Activated CD4-positive, alpha-beta memory T cell treated with anti-CD3 and anti-CD28 coated beads, Interleukin-2, amount 10 ng/mL, durations not matched to agents 7 days and 5 days (primary cell): ENCODE data around the gene SPOCD1. TPM values are rescaled to one million over a fixed set of nuclear protein-coding genes. Genes with fewer than 3 reads are reported as not detected.

Experiments
- CTCF ChIA-PET: fragments of 350-600 bp; sonication (Branson Sonifier 250); formaldehyde crosslinking; loops from one replicate; lab custom pipeline; 2021; ENCODE audit warnings: antibody characterized with exemption, inconsistent platforms; lab: Charles Lee
- POLR2A ChIA-PET: fragments of 350-600 bp; sonication (Branson Sonifier 250); formaldehyde crosslinking; loops from one replicate; lab custom pipeline; 2021; ENCODE audit warnings: antibody characterized with exemption; lab: Charles Lee
- DNase-seq: peaks from one replicate; pipeline ENCODE4 v3.0.0-alpha.2; 2020
- H3K27ac Mint-ChIP-seq: one replicate; pipeline ENCODE4 v1.8.0; 2021; ENCODE audit warnings: mild to moderate bottlenecking, mixed read lengths
- H3K27me3 Mint-ChIP-seq: one replicate; pipeline ENCODE4 v1.8.0; 2021; ENCODE audit warnings: mixed read lengths
- H3K36me3 Mint-ChIP-seq: one replicate; pipeline ENCODE4 v1.8.0; 2021; ENCODE audit warnings: low read depth, mixed read lengths
- H3K4me1 Mint-ChIP-seq: one replicate; pipeline ENCODE4 v1.8.0; 2021; ENCODE audit warnings: mixed read lengths
- H3K4me3 Mint-ChIP-seq: one replicate; pipeline ENCODE4 v1.8.0; 2021; ENCODE audit warnings: mild to moderate bottlenecking, mixed read lengths
- H3K9me3 Mint-ChIP-seq: one replicate; pipeline ENCODE4 v1.8.0; 2021; ENCODE audit warnings: mixed read lengths
- total RNA-seq, 2 experiments: library from RNA; stranded (reverse); gene quantifications; one replicate each; pipeline ENCODE4 v1.2.3, GENCODE V29; 2021

SPOCD1 gene
- total RNA-seq, 2 experiments from 2014 or later = 0.08 to 0.15 TPM

DNA sequence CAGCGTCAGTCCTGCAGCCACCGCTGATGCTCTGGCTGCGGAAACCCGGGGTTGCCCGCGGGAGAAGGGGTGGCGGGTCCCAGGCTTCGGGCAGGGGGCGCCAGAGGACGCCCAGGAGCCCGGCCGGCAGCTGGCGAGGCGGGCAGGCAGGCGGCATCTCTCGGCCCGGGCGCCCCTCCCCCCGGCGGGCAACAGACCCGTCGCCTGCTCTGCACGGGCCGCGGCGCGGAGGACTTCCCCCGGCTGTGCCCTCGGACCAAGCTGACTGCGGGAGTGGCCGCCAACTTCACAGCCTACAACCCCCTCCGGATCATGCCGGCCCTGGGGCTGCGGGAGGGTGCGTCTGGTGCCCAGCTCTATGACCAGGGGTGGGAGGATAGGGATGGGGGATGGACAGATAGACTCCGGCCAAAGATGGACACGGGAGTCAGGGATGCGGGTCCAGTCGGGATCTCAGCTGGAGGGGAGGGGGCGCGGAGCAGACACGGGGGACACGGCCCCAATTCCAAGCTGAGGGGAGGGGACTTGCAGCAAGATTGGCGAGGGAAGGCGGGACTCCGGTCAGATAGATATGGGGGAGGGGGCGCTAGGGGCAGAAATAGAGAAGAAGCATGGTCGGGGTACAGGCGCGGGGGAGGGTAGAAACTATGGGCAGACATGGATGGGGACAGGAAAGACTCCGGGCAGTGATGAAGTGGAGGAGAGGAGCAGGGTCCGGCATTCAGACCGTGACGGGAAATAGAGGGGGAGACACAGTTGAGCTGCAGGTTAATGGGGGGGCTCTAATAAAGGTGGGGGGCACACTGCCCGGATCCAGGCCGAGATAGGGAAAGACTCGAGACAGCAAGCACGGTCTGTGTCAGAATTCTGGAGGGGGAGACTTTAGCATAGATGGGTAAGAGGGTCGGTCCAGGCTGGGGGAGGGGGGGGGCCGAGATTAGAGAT, 52.8 kb downstream of the SPOCD1 start:
- no peaks in the 10 kb centered on the region for H3K9me3 Mint-ChIP-seq
- H3K27me3 Mint-ChIP-seq = peaks cover 60% of the 10 kb centered on the region
- peaks cover 29% of the 10 kb centered on the region for H3K4me1 Mint-ChIP-seq
- ChIA-PET POLR2A (interaction anchor here (1.2 to 2.4 kb wide), 3 partner anchors 9 to 118 kb away, joined by 3 to 6 read pairs (median 4); partner anchors contain the start of gene PEF1), CTCF (interaction anchor here (0.6 to 4.4 kb wide), 8 partner anchors 12 to 355 kb away, joined by 3 to 28 read pairs (median 6); no protein-coding TSS in a partner anchor)
- H3K4me3 Mint-ChIP-seq = peak overlapping the region; percentile 59
- no peaks in the 10 kb centered on the region for H3K36me3 Mint-ChIP-seq
- peak; percentile 67 for DNase-seq
- H3K27ac Mint-ChIP-seq = no peak overlapping the region

DNA sequence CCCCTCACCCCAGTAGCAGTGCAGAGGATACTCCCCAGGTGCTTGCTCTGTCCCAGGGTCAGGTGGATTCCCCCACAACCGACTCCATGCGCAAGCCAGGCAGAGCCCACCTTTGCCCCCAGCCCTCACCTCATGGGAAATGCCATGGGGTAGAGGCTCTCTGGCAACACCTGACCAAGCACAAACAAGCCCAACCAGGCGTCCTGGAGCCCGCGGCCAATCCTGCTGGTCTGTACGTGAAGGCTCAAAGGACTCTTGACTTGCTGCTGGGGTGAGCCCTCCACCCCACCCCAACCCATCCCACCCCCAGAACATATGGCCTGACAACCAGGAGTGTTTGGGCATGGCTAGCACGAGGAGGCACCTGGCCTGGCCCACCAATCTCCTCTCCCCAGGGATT, 53.5 kb downstream of the SPOCD1 start:
- Mint-ChIP-seq H3K36me3 (no peaks in the 10 kb centered on the region), H3K4me1 (peaks cover 29% of the 10 kb centered on the region), H3K27ac (no peak overlapping the region), H3K27me3 (peaks cover 56% of the 10 kb centered on the region), H3K9me3 (no peaks in the 10 kb centered on the region), H3K4me3 (no peak overlapping the region)
- DNase-seq = no peak
- ChIA-PET CTCF (interaction anchor here (0.8 to 4.4 kb wide), 5 partner anchors 11 to 202 kb away, joined by 3 to 28 read pairs (median 5); no protein-coding TSS in a partner anchor), POLR2A (interaction anchor here (1.2 to 2.4 kb wide), 3 partner anchors 9 to 117 kb away, joined by 3 to 6 read pairs (median 4); partner anchors contain the start of gene PEF1)

DNA sequence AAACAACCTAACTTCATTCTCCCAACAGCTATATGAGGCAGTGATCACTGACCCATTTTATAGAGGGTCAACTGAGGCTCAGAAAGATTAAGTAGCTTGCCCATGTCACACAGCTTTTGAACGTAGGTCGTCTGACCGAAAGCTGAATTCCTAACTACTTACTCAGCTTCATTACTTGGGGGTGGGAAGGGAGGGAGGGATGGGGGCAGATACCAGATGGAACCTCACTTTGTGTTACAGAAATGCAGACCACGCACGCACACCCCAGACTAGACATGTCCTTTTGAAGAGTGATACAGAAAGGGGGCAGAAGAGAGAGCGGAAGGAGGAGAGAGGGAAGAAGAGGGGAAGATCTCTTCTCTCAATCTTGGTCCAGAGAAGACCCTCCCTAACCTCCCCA, 53.9 kb downstream of the SPOCD1 start:
- ChIA-PET POLR2A (no interaction called here), CTCF (interaction anchor here (1.9 to 4.4 kb wide), 3 partner anchors 11 to 27 kb away, joined by 5 to 28 read pairs (median 8); no protein-coding TSS in a partner anchor)
- H3K27me3 Mint-ChIP-seq = peaks cover 56% of the 10 kb centered on the region
- no peaks in the 10 kb centered on the region for H3K36me3 Mint-ChIP-seq
- H3K9me3 Mint-ChIP-seq = no peaks in the 10 kb centered on the region
- DNase-seq = no peak
- H3K27ac Mint-ChIP-seq = no peak overlapping the region
- H3K4me3 Mint-ChIP-seq = no peak overlapping the region
- peaks cover 29% of the 10 kb centered on the region for H3K4me1 Mint-ChIP-seq

DNA sequence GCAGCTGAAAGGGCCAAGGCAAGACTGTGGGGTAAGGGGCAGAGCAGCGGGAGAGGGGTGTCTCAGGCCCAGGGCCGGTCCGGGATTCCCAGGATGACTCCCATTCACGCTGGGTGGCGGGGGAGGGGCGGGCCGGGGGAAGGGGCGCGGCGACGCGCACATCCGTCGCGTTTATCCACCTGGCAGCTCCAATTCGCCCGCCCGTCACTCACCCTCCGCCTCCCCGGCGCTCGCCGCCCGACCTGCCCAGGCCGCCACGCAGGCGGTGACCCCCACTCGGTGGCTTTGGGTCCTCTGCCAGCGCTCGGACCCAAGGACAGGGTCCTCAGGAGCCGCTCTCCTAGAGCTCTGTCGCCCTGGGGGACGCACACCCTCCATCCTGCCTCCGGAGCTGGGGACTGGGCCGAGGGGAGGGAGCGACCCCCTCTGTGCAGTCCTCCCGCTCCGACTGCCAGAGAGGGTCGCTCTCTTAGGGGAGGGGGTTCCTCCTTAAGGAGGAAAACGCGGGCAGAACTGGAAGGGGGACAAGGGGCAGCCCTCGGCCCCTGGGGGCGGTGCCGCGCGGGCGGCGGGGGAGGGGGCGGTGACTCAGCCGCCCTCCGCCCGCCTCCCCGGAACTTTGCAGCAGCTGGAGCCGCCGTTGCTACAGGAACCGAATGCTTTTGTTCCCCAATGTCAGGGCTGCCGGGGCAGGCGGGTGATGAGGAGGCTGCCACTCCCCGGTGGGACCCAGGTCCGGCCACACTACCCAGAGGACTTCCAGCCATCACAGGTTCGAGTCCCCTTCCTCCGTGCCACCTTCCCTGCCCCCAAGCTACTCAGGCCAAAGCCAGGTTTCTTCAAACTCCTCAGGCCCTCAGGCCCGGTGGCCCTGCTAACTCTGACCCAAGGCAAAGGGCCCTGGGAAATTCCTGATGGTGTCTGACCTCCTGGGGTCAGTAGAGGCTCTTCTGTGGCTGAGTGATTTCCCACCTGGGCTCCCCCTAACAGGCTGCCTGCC, 55.1 kb downstream of the SPOCD1 start:
- Mint-ChIP-seq H3K4me1 (peaks cover 29% of the 10 kb centered on the region), H3K4me3 (no peak overlapping the region), H3K27me3 (peaks cover 49% of the 10 kb centered on the region), H3K9me3 (no peaks in the 10 kb centered on the region), H3K36me3 (no peaks in the 10 kb centered on the region), H3K27ac (no peak overlapping the region)
- CTCF ChIA-PET = interaction anchor here (1.9 to 4.4 kb wide), 3 partner anchors 10 to 28 kb away, joined by 5 to 28 read pairs (median 8); no protein-coding TSS in a partner anchor
- POLR2A ChIA-PET = interaction anchor here (1.0 to 2.6 kb wide), 4 partner anchors 10 to 312 kb away, joined by 3 to 11 read pairs (median 3); partner anchors contain the start of gene TMEM39B
- peak; percentile 64 for DNase-seq

DNA sequence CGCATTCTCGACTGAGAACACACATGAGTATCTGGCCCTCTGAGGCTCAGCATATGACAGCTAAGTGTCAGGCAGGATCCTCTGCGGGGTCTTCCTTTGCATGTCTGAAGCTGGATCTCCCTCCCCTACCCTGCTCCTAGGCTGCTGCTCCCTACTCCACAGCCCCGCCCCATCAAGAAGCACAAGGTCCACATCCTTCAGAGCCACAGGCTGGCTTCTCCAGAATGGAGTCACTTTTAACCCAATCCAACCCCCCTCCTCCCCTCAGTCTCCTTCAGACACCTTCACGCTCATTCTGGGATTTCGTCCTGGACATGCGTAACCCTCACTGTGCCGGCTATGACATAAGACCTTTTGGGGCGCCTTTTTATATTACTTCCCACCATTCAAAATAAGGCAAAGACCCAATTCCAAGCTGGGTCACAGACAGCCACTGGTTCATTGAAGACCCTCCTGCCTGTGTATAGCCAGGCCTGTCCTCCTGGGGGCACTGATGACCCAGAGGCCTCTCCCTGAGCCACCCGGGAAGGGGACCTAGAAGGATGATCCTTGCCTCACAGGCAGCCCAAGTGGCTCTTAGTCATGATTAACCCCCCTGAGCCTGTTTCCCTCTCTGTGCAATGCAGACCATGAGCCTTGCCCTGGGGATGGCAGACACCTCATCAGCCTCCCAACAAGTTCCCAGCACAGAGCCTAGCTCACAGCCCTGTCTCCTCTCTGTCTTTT, 56.4 kb downstream of the SPOCD1 start:
- Mint-ChIP-seq H3K27me3 (peaks cover 41% of the 10 kb centered on the region), H3K9me3 (no peaks in the 10 kb centered on the region), H3K36me3 (no peaks in the 10 kb centered on the region), H3K27ac (no peak overlapping the region), H3K4me3 (no peak overlapping the region), H3K4me1 (peaks cover 26% of the 10 kb centered on the region)
- POLR2A ChIA-PET = interaction anchor here (1.2 to 2.6 kb wide), 4 partner anchors 8 to 98 kb away, joined by 3 to 11 read pairs (median 4); no protein-coding TSS in a partner anchor
- CTCF ChIA-PET = interaction anchor here (0.7 kb wide), 1 partner anchor 205 kb away, joined by 3 read pairs; no protein-coding TSS in a partner anchor
- DNase-seq = no peak

DNA sequence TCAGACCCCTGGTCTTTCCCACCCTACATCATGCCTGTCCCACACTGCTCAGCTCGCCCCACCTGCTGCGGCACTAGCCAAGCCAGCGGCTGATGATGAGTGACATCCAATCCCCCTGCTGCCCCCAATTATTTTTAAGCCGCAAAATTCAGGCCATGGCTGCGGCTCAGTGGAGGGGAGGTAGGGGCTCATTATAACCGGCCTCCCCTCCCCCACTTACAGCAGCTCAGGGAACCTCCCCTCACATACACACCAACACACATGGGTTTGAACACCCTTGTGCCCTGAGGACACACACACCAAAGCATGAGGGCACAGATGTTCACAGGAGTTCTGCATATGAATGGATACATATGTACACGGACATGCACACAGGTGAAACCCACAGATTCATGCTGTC, 57.0 kb downstream of the SPOCD1 start:
- ChIA-PET CTCF (interaction anchor here (0.8 to 1.4 kb wide), 2 partner anchors 14 to 30 kb away, joined by 4 read pairs; no protein-coding TSS in a partner anchor), POLR2A (interaction anchor here (2.0 to 2.6 kb wide), 2 partner anchors 8 to 10 kb away, joined by 6 to 11 read pairs; no protein-coding TSS in a partner anchor)
- Mint-ChIP-seq H3K4me1 (peaks cover 25% of the 10 kb centered on the region), H3K27ac (no peak overlapping the region), H3K4me3 (no peak overlapping the region), H3K36me3 (no peaks in the 10 kb centered on the region), H3K9me3 (no peaks in the 10 kb centered on the region), H3K27me3 (peaks cover 40% of the 10 kb centered on the region)
- DNase-seq = no peak

DNA sequence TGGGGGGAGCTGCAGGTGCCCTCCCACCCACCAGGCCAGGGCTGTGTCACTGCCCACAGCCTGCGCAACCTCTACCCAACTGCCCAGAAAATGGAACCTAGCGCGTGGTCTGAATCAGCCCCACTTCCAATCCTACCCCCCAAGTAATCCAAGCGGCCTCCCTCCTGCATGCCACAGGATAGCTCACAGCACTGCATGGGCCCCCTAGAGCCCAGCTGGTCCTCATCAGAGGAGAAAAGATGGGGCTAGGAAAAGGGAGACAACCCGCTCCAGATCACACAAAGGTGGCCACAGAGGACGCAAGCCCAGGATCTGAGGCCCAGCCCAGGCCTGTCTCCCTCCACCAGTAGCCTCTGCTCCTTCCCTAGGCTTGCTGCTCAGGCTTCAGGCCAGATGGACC, 57.8 kb downstream of the SPOCD1 start:
- H3K4me1 Mint-ChIP-seq = peaks cover 19% of the 10 kb centered on the region
- H3K36me3 Mint-ChIP-seq = no peaks in the 10 kb centered on the region
- no peak overlapping the region for H3K27ac Mint-ChIP-seq
- ChIA-PET POLR2A (interaction anchor here (2.0 kb wide), 1 partner anchor 9 kb away, joined by 6 read pairs; no protein-coding TSS in a partner anchor), CTCF (interaction anchor here (0.8 to 1.6 kb wide), 3 partner anchors 9 to 31 kb away, joined by 4 read pairs; no protein-coding TSS in a partner anchor)
- no peaks in the 10 kb centered on the region for H3K9me3 Mint-ChIP-seq
- no peak for DNase-seq
- H3K27me3 Mint-ChIP-seq = peaks cover 34% of the 10 kb centered on the region
- no peak overlapping the region for H3K4me3 Mint-ChIP-seq

DNA sequence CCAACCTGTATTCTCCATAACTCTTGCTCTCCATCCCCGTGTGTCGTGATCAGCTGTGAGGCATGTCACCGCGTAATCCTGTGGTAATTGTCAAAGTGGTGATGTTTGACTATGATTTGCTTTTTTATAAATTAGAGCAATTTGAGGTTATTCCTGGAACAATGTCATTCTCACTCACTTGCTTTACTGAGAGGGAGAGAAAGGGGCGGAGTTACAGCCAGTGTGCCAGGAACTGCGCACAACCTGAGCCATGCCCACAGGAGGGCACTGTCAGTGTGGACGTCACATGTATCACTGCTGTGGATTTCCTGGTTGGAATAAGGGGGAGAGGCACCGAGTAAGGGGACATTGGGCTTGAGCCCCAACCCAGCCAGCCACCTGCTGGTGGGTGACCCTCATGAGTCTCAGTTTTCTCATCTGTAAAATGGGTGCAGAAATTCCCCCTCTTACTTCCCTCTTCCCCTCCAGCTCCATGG, 58.6 kb downstream of the SPOCD1 start:
- H3K36me3 Mint-ChIP-seq = no peaks in the 10 kb centered on the region
- H3K9me3 Mint-ChIP-seq = no peaks in the 10 kb centered on the region
- H3K27ac Mint-ChIP-seq = no peak overlapping the region
- peaks cover 20% of the 10 kb centered on the region for H3K4me1 Mint-ChIP-seq
- DNase-seq = no peak
- H3K27me3 Mint-ChIP-seq = peaks cover 29% of the 10 kb centered on the region
- no peak overlapping the region for H3K4me3 Mint-ChIP-seq
- CTCF ChIA-PET = interaction anchor here (1.4 to 1.6 kb wide), 2 partner anchors 8 to 12 kb away, joined by 4 read pairs; no protein-coding TSS in a partner anchor
- POLR2A ChIA-PET = no interaction called here

DNA sequence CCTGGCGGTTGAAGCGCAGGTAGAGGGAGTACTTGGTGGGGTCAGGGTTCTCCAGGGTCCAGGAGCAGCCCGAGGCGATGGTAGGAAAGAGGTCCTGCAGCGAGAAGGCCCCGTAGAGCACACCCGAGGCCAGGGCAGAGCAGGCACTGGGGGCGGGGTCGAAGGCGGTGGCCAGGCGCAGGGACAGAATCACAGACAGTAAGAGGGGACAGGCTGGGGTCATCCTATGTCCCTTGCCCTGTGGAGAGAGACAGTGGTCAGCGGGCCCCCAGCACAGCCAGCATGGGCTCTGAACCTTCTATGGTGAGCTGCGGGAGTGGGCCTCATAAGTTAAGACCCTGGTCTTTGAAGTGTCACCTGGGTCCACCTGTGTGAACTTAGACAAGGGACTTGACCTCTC, 59.2 kb downstream of the SPOCD1 start:
- Mint-ChIP-seq H3K27ac (no peak overlapping the region), H3K27me3 (peaks cover 26% of the 10 kb centered on the region), H3K4me3 (no peak overlapping the region), H3K4me1 (peaks cover 20% of the 10 kb centered on the region), H3K9me3 (no peaks in the 10 kb centered on the region), H3K36me3 (no peaks in the 10 kb centered on the region)
- DNase-seq = no peak
- ChIA-PET CTCF (interaction anchor here (1.6 kb wide), 1 partner anchor 7 kb away, joined by 4 read pairs; no protein-coding TSS in a partner anchor), POLR2A (no interaction called here)

DNA sequence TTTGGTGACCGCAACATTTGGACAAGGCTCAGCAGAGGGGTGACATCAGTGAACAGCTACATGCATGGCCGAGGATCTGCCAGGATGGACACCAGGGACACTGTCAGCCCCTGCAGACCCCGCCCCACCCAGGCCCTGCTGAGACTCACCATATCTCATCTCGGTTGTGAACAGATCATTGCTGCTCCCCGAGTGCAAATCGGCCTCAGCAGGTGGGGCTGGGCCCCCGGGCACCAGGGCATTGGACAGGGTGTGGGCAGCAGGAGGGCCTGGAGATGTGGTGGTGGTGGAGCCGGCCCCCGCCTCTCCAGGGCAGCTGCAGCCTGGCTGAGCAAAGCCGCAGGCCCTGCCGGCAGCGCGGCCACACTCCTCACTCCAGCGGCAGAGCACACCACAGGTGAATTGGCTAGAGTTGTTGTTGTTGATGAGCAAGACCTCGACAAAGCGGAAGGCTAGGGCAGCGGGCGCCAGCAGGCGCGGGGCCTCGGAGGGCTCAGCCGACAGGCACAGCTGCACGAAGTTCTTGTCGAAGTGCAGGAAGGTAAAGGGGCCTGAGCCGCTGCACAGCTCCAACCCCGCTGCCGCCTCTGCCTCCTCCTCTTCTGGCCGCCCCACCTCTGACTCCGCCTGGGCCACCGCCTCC, 59.9 kb downstream of the SPOCD1 start:
- no peak overlapping the region for H3K27ac Mint-ChIP-seq
- H3K4me1 Mint-ChIP-seq = peaks cover 20% of the 10 kb centered on the region
- ChIA-PET CTCF (no interaction called here), POLR2A (no interaction called here)
- H3K27me3 Mint-ChIP-seq = peaks cover 20% of the 10 kb centered on the region
- H3K4me3 Mint-ChIP-seq = no peak overlapping the region
- no peaks in the 10 kb centered on the region for H3K9me3 Mint-ChIP-seq
- no peak for DNase-seq
- no peaks in the 10 kb centered on the region for H3K36me3 Mint-ChIP-seq

DNA sequence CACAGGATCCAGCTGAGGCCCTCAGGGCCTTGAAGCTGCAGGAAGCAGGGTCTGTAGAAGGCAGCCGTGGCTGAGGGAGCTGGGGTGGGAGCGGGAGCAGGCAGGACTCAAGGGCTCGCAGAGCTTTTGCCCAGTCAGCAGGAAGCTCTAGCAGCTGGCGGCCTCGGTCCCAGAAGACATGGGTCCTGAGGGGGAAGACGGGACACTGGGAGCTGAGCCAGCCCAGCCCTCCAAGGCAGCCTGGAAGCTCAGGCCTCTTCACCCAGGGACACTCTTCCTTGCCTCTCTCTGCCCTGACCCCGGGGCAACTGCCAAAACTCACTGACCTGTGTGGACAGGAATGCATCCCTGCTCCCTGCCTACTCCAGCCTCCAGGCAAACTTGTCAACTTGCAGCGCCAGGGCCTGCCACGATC, 60.6 kb downstream of the SPOCD1 start:
- Mint-ChIP-seq H3K27me3 (peaks cover 18% of the 10 kb centered on the region), H3K4me1 (peaks cover 25% of the 10 kb centered on the region), H3K9me3 (no peaks in the 10 kb centered on the region), H3K36me3 (no peaks in the 10 kb centered on the region), H3K27ac (no peak overlapping the region), H3K4me3 (no peak overlapping the region)
- POLR2A ChIA-PET = no interaction called here
- CTCF ChIA-PET = no interaction called here
- no peak for DNase-seq
